NCI-H1417 treated with DMSO at 0.1 percent for 48 hours (cell line): ENCODE measurements around the gene GMPR.
"Not testable (repeated sequence)": the region's sequence is repeated elsewhere in the genome, so short reads cannot be mapped to it uniquely, and the experiment has no call there.

ENCODE experiments used
- DNase-seq: peaks from one replicate; lab custom pipeline; 2025; lab: John Stamatoyannopoulos, UW

Gene GMPR

DNA sequence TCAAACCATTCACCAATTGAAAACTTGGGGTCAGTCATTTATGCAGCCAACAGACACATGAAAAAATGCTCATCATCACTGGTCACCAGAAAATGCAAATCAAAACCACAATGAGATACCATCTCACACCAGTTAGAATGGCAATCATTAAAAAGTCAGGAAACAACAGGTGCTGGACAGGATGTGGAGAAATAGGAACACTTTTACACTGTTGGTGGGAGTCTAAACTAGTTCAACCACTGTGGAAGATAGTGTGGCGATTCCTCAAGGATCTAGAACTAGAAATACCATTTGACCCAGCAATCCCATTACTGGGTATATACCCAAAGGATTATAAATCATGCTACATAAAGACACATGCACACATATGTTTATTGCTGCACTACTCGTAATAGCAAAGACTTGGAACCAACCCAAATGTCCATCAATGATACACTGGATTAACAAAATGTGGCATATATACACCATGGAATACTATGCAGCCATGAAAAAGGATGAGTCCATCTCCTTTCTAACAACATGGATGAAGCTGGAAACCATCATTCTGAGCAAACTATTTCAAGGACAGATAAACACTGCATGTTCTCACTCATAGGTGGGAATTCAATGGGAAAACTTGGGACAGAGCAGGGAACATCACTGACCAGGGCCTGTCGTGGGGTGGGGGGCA, 13.2 kb upstream of the GMPR start:
- DNase-seq: not testable (repeated sequence)

GRCh38 chr6:16226117-16227047, 12.0 kb upstream of the GMPR start:
- DNase-seq: not testable (repeated sequence)

DNA sequence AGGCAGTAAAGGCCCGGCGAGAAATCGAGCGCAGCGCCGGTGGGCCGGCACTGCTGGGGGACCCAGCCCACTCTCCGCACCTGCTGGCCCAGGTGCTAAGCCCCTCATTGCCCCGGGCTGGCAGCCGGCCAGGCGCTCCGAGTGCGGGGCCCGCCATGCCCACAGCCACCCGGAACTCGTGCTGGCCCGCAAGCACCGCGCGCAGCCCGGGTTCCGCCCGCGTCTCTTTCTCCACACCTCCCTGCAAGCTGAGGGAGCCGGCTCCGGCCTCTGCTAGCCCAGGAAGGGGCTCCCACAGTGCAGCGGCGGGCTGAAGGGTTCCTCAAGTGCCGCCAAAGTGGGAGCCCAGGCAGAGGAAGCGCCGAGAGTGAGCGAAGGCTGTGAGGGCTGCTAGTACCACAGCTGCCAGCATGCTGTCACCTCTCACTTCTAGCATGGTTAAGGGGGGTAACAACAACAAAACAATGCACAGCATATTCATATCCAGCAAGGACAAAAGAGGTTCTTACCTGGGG, 11.3 kb upstream of the GMPR start:
- DNase-seq: no peak

DNA sequence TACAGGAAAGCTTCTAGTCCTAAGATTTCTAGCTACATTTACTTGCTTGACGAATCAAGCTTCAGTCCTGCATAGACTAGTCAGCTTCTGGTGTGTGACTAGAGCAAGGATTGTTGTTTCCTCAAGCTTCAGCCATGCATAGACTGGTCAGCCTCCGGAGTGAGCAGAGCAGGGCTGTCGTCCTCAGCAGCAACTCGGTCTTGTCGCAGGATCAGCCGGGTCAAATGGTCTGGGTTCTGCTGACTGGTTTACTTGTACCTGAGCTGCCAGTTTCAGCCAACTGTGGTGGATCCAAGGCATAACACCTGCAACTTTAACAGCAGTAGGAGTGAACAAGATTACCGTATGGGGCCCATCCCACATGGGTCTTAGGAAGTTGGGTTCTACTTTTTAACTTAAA, 10.8 kb upstream of the GMPR start:
- no peak for DNase-seq

GRCh38 chr6:16228043-16228442, 10.3 kb upstream of the GMPR start:
- DNase-seq: no peak

GRCh38 chr6:16228709-16229665, 9.4 kb upstream of the GMPR start:
- no peak for DNase-seq

DNA sequence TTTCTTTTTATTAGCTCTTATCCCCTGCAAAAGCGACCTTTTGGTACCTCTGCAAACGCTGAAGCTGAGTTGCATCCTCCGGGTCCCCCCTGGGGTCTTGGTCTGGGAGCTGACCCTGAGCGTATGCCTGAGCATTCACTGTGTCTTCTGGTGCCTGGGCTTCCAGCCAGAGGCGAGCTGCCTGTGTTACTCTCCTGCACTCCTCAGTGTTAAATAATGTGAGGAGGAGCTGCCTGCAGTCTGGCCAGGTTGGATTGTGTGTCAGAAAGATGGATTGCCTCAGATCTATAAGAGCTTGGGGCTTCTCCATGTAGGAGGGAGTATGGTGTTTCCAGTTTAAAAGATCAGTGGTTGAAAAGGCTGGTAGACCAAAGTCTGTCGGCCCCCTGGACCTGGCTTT, 8.7 kb upstream of the GMPR start:
- DNase-seq: no peak

DNA sequence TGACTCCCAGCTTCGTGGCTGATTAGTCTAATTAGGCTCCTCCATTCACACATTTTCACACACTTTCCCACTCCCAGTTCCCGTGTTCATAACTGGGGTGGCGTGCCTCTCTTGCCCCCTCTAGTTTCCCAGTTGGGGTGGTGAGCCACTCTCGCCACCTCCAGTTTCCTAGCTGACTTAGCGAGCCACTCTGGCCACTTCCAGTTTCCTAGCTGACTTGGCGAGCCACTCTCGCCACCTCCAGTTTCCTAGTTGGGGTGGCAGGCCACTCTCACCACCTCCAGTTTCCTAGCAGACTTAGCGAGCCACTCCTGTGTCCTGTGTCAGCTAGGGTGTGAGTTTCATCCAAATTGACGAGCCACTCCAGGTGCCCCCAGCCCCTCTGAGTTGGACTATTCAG, 7.4 kb upstream of the GMPR start:
- no peak for DNase-seq

GRCh38 chr6:16232086-16232485, 6.3 kb upstream of the GMPR start:
- no peak for DNase-seq

DNA sequence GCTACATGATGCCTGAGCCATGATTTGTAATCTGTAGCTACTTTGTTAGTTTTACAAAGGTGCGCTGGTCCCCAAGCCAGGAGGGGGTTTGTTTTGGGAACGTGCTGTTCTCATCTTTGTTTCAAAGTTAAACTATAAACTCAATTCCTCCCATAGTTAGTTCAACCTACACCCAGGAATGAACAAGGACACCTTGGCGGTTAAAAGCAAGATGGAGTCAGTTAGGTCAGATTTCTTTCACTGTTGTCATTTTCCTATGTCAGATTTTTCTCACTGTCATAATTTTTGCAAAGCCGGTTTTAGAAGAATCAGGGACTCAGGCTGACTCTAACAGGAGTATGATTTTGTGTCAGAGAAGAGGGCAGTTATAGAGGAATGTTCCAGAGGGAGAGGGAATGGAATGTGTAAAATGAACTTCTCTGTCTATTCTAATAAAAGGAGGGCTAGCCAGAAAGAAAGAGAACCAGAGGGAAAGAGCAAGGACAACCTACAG, 2.3 kb upstream of the GMPR start:
- no peak for DNase-seq

- DNase-seq: no peak
Measured at GRCh38 chr6:16236631-16237199, 1.7 kb upstream of the GMPR start.

- no peak for DNase-seq
Measured at GRCh38 chr6:16237242-16237641, 1.1 kb upstream of the GMPR start.

GRCh38 chr6:16238963-16239797, 793 bp downstream of the GMPR start:
- no peak for DNase-seq

DNA sequence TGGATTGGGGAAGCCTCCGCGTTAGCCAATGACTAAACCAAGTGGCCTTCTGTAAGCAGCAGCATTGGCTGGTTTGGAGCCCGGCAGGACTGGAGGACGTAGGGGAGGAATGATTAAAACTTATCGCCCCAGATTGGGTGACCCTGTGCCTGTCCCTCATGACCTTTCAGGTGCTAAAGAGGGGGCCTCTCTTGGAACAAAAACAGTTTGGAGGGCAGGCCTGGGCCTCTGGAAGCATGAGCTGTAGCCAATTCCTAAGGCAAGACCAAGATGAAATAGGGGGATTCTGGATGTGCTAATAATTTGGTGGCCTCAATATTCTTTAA, 1.4 kb downstream of the GMPR start:
- DNase-seq: no peak

GRCh38 chr6:16240589-16241320, 2.4 kb downstream of the GMPR start:
- DNase-seq: no peak

- DNase-seq: no peak
Measured at GRCh38 chr6:16241321-16241689, 2.9 kb downstream of the GMPR start.

GRCh38 chr6:16243055-16243454, 4.7 kb downstream of the GMPR start:
- DNase-seq: no peak

- no peak for DNase-seq
Measured at GRCh38 chr6:16243664-16244063, 5.3 kb downstream of the GMPR start.

- DNase-seq: no peak
Measured at GRCh38 chr6:16244446-16244845, 6.1 kb downstream of the GMPR start.

GRCh38 chr6:16244869-16245451, 6.6 kb downstream of the GMPR start:
- DNase-seq: no peak
